Measurements from ENCODE around the gene PIP5K1B.
A peak's percentile ranks its signal among the peaks of the same experiment; 100 is the strongest.

The PIP5K1B gene

GRCh38 chr9:68870086-68870485 lies 165.0 kb downstream of the PIP5K1B start:
- Mint-ChIP-seq H3K4me3 (no peak overlapping the region), H3K27ac (no peak overlapping the region), H3K27me3 (ENCODE audit: low read depth) (peaks cover 3% of the 10 kb centered on the region), H3K4me1 (no peaks in the 10 kb centered on the region), H3K36me3 (ENCODE audit: low read depth) (no peaks in the 10 kb centered on the region), H3K9me3 (no peaks in the 10 kb centered on the region)
- no peak for TF ChIP-seq CTCF (IDR thresholded peaks at IDR 0.05; ENCODE audit: unreplicated experiment in 3 of 3)

DNA sequence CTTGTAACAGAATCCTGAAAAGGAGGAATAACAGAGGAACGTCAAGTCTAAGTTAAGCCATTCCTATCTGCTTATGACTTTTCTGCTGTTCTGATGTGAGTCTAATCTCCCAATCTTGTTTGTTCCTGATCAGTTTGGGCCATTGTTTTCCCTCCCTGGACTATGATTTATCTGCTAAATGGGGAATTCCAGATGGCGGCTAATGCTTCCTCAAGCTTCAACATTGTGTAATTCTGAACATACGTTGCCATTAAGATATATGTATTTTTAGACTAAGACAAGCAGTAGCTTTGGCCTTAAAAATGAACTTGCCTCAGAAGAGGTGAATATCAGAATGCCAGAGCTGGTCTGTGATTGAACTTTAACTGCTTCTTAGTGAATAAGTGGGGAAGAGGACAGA lies 166.2 kb downstream of the PIP5K1B start:
- H3K4me1 Mint-ChIP-seq, result no peaks in the 10 kb centered on the region
- H3K27ac Mint-ChIP-seq, result no peak overlapping the region
- H3K36me3 Mint-ChIP-seq (ENCODE audit: low read depth), result no peaks in the 10 kb centered on the region
- peaks cover 3% of the 10 kb centered on the region for H3K27me3 Mint-ChIP-seq (ENCODE audit: low read depth)
- H3K4me3 Mint-ChIP-seq, result no peak overlapping the region
- no peak for TF ChIP-seq CTCF (IDR thresholded peaks at IDR 0.05; ENCODE audit: unreplicated experiment in 3 of 3)
- no peaks in the 10 kb centered on the region for H3K9me3 Mint-ChIP-seq

GRCh38 chr9:68872026-68872501 lies 167.0 kb downstream of the PIP5K1B start:
- Mint-ChIP-seq H3K27ac (peak overlapping the region in 1 of 3 experiments; percentile 57), H3K9me3 (no peaks in the 10 kb centered on the region), H3K36me3 (ENCODE audit: low read depth) (no peaks in the 10 kb centered on the region), H3K4me1 (no peaks in the 10 kb centered on the region), H3K27me3 (ENCODE audit: low read depth) (peaks cover 3% of the 10 kb centered on the region), H3K4me3 (no peak overlapping the region)
- TF ChIP-seq CTCF (IDR thresholded peaks at IDR 0.05; ENCODE audit: unreplicated experiment in 3 of 3), result no peak

- Mint-ChIP-seq H3K9me3 (no peaks in the 10 kb centered on the region), H3K27ac (no peak overlapping the region), H3K4me1 (no peaks in the 10 kb centered on the region), H3K27me3 (ENCODE audit: low read depth) (no peaks in the 10 kb centered on the region), H3K4me3 (no peak overlapping the region), H3K36me3 (ENCODE audit: low read depth) (no peaks in the 10 kb centered on the region)
- TF ChIP-seq CTCF (IDR thresholded peaks at IDR 0.05; ENCODE audit: unreplicated experiment in 3 of 3), result no peak
Observed at GRCh38 chr9:68873179-68873578, 168.1 kb downstream of the PIP5K1B start.

DNA sequence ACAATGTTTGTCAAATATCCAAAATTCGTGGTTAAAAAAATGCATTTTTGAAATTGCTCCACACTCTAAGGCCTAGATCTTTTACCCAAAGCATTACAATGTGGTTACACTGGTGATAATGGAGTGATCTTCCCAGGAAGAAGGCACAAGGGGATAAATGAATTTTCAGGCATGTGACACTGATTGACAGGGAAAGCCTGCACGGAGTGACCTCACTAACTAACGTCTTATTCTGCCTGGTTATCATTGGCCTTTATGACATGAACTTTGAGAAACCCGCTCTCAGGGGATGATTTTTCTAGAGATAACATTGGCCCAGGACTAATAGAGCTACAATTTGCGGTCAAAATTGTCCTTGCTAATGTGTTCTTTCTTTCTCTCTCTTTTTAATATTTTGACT lies 171.2 kb downstream of the PIP5K1B start:
- no peaks in the 10 kb centered on the region for H3K9me3 Mint-ChIP-seq
- TF ChIP-seq CTCF (IDR thresholded peaks at IDR 0.05; ENCODE audit: unreplicated experiment in 3 of 3), result no peak
- H3K4me3 Mint-ChIP-seq, result no peak overlapping the region
- no peaks in the 10 kb centered on the region for H3K36me3 Mint-ChIP-seq (ENCODE audit: low read depth)
- no peak overlapping the region for H3K27ac Mint-ChIP-seq
- H3K4me1 Mint-ChIP-seq, result no peaks in the 10 kb centered on the region
- no peaks in the 10 kb centered on the region for H3K27me3 Mint-ChIP-seq (ENCODE audit: low read depth)

GRCh38 chr9:68876681-68877080 lies 171.6 kb downstream of the PIP5K1B start:
- TF ChIP-seq CTCF (IDR thresholded peaks at IDR 0.05; ENCODE audit: unreplicated experiment in 3 of 3), result no peak
- no peaks in the 10 kb centered on the region for H3K4me1 Mint-ChIP-seq
- no peaks in the 10 kb centered on the region for H3K9me3 Mint-ChIP-seq
- no peak overlapping the region for H3K27ac Mint-ChIP-seq
- no peaks in the 10 kb centered on the region for H3K36me3 Mint-ChIP-seq (ENCODE audit: low read depth)
- H3K27me3 Mint-ChIP-seq (ENCODE audit: low read depth), result no peaks in the 10 kb centered on the region
- no peak overlapping the region for H3K4me3 Mint-ChIP-seq
